ENCODE data around the gene DOP1B. TPM values are rescaled to one million over a fixed set of nuclear protein-coding genes. Genes with fewer than 3 reads are reported as not detected.

The DOP1B gene
- total and polyA plus RNA-seq, 10 of the 15 experiments (the other 5 are each of a cell fraction or from before 2014, with no cell fraction given): 1.2 to 12.2 (median 4.3) TPM

- H2AFZ ChIP-seq (ENCODE audit: control insufficient read depth, low read depth, low read length): no peak overlapping the region
- H3K9ac ChIP-seq (ENCODE audit: control insufficient read depth, insufficient read depth, low read length): no peak overlapping the region
- ChIA-PET RAD21 (ENCODE audit: unreplicated experiment) (no interaction called here), POLR2A (no interaction called here), CTCF (interaction anchor here (1.4 to 1.7 kb wide), 2 partner anchors 11 to 183 kb away, joined by 3 to 5 read pairs; no protein-coding TSS in a partner anchor), SMC1A (ENCODE audit: uncharacterized antibody, unreplicated experiment) (interaction anchor here (0.7 to 1.1 kb wide), 2 partner anchors 70 to 537 kb away, joined by 3 read pairs; no protein-coding TSS in a partner anchor)
- WGBS (ENCODE audit: insufficient coverage, insufficient replicate concordance, low lambda C conversion rate, missing lambda C conversion rate): 73% methylated on average over 5 of the region's 5 CpGs
- no peak for ATAC-seq
- H3K79me2 ChIP-seq (ENCODE audit: control insufficient read depth, insufficient read depth, low read length): no peaks in the 10 kb centered on the region
- H3K4me2 ChIP-seq (ENCODE audit: control insufficient read depth, insufficient read depth): no peak overlapping the region
- TF ChIP-seq, protein P1, sequence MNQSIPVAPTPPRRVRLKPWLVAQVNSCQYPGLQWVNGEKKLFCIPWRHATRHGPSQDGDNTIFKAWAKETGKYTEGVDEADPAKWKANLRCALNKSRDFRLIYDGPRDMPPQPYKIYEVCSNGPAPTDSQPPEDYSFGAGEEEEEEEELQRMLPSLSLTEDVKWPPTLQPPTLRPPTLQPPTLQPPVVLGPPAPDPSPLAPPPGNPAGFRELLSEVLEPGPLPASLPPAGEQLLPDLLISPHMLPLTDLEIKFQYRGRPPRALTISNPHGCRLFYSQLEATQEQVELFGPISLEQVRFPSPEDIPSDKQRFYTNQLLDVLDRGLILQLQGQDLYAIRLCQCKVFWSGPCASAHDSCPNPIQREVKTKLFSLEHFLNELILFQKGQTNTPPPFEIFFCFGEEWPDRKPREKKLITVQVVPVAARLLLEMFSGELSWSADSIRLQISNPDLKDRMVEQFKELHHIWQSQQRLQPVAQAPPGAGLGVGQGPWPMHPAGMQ (IDR thresholded peaks at IDR 0.05; ENCODE audit: borderline replicate concordance): no peak
- TF ChIP-seq BACH1 (IDR thresholded peaks at IDR 0.05; ENCODE audit: borderline replicate concordance) (no peak), CBFB (IDR thresholded peaks at IDR 0.05; ENCODE audit: low read depth) (no peak), YBX1 (IDR thresholded peaks at IDR 0.05) (no peak), TARDBP (IDR thresholded peaks at IDR 0.05; ENCODE audit: borderline replicate concordance) (no peak), ZNF622 (IDR thresholded peaks at IDR 0.05) (no peak)
- TF ChIP-seq, protein P2, sequence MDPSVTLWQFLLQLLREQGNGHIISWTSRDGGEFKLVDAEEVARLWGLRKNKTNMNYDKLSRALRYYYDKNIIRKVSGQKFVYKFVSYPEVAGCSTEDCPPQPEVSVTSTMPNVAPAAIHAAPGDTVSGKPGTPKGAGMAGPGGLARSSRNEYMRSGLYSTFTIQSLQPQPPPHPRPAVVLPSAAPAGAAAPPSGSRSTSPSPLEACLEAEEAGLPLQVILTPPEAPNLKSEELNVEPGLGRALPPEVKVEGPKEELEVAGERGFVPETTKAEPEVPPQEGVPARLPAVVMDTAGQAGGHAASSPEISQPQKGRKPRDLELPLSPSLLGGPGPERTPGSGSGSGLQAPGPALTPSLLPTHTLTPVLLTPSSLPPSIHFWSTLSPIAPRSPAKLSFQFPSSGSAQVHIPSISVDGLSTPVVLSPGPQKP (IDR thresholded peaks at IDR 0.05; ENCODE audit: low read depth, low read length): no peak
- H3K4me3 ChIP-seq: no peak overlapping the region
- no peak for DNase-seq (ENCODE audit: low read depth, low spot score)
- no peak overlapping the region for H3K27ac ChIP-seq (ENCODE audit: control insufficient read depth, insufficient read depth)
- no TSS peak for BruUV-seq (replicated peaks)
- intact Hi-C loops (cut with micrococcal nuclease; ENCODE audit: unreplicated experiment): loop anchor here (10.0 kb wide), 1 partner anchor 777 kb away; no protein-coding TSS in a partner anchor
- H4K20me1 ChIP-seq (ENCODE audit: control insufficient read depth, insufficient read depth): no peaks in the 10 kb centered on the region
- FAIRE-seq: no peak
- H3K9me3 ChIP-seq (replicated peaks; ENCODE audit: control insufficient read depth, insufficient read depth, low read length): no peaks in the 10 kb centered on the region; the same call in 2 of the 3 replicates
- no peaks in the 10 kb centered on the region for H3K36me3 ChIP-seq (ENCODE audit: control insufficient read depth in 2 of 2, insufficient read depth in 2 of 2, low read length in 1 of 2)
- H3K4me1 ChIP-seq (ENCODE audit: control insufficient read depth, insufficient read depth, low read length): peaks cover 10% of the 10 kb centered on the region
- in situ Hi-C loops (cut with MboI): no loop called here
- H3K27me3 ChIP-seq (replicated peaks in 1 of 2; ENCODE audit: control insufficient read depth in 2 of 2, insufficient read depth in 2 of 2, low read length in 1 of 2): no peaks in the 10 kb centered on the region
Observed at GRCh38 chr21:36147911-36148310, 8.7 kb upstream of the DOP1B start.
